ENCODE data around the gene IFNA8.

The IFNA8 gene

GRCh38 chr9:21452681-21453080, 43.8 kb downstream of the IFNA8 start:
- no peak overlapping the region for H3K4me2 ChIP-seq (ENCODE audit: low read depth, low read length, poor library complexity, severe bottlenecking)
- H3K79me2 ChIP-seq (ENCODE audit: insufficient read depth, low read length) = no peaks in the 10 kb centered on the region

GRCh38 chr9:21454149-21454548, 45.2 kb downstream of the IFNA8 start:
- H4K20me1 ChIP-seq (ENCODE audit: low read depth, low read length) = no peaks in the 10 kb centered on the region
- H3K79me2 ChIP-seq (ENCODE audit: insufficient read depth, low read length) = no peaks in the 10 kb centered on the region
- no peaks in the 10 kb centered on the region for H3K9me2 ChIP-seq (replicated peaks; ENCODE audit: insufficient read depth, low read length)
- no peak overlapping the region for H2AFZ ChIP-seq (ENCODE audit: low read depth, low read length, severe bottlenecking)
- H3K9me3 ChIP-seq (ENCODE audit: insufficient read depth, low read length) = no peaks in the 10 kb centered on the region
- no peak overlapping the region for H3K4me2 ChIP-seq (ENCODE audit: low read depth, low read length, poor library complexity, severe bottlenecking)
- H3K27ac ChIP-seq (ENCODE audit: low read depth, low read length) = no peak overlapping the region
- no peaks in the 10 kb centered on the region for H3K36me3 ChIP-seq (ENCODE audit: low read length)
- no peak overlapping the region for H3K4me3 ChIP-seq (ENCODE audit: insufficient read depth, low read length, poor library complexity, severe bottlenecking)
- no peaks in the 10 kb centered on the region for H3F3A ChIP-seq (ENCODE audit: insufficient read depth)
- no peak overlapping the region for H3K9ac ChIP-seq (ENCODE audit: low read length)
- H3K27me3 ChIP-seq (ENCODE audit: low read length) = no peaks in the 10 kb centered on the region
- no peak for TF ChIP-seq CTCF (IDR thresholded peaks at IDR 0.05; ENCODE audit: insufficient read depth, low read length, poor library complexity, severe bottlenecking)

More at GRCh38 chr9:21452681-21453080, 43.8 kb downstream of the IFNA8 start:
- Histone ChIP-seq H3K27ac (ENCODE audit: low read depth, low read length) (no peak overlapping the region), H3K9me2 (replicated peaks; ENCODE audit: insufficient read depth, low read length) (no peaks in the 10 kb centered on the region), H3K9ac (ENCODE audit: low read length) (no peak overlapping the region), H3K4me3 (ENCODE audit: insufficient read depth, low read length, poor library complexity, severe bottlenecking) (no peak overlapping the region), H4K20me1 (ENCODE audit: low read depth, low read length) (no peaks in the 10 kb centered on the region), H3F3A (ENCODE audit: insufficient read depth) (no peaks in the 10 kb centered on the region), H3K9me3 (ENCODE audit: insufficient read depth, low read length) (no peaks in the 10 kb centered on the region), H3K36me3 (ENCODE audit: low read length) (no peaks in the 10 kb centered on the region), H2AFZ (ENCODE audit: low read depth, low read length, severe bottlenecking) (no peak overlapping the region), H3K27me3 (ENCODE audit: low read length) (no peaks in the 10 kb centered on the region)
- no peak for TF ChIP-seq EZH2phosphoT487 (conservative IDR thresholded peaks at IDR 0.05; ENCODE audit: low read length)
- TF ChIP-seq CTCF (IDR thresholded peaks at IDR 0.05; ENCODE audit: insufficient read depth, low read length, poor library complexity, severe bottlenecking) = no peak

GRCh38 chr9:21455320-21455719, 46.4 kb downstream of the IFNA8 start:
- H3K27ac ChIP-seq (ENCODE audit: low read depth, low read length) = no peak overlapping the region
- H3K36me3 ChIP-seq (ENCODE audit: low read length) = no peaks in the 10 kb centered on the region
- no peaks in the 10 kb centered on the region for H4K20me1 ChIP-seq (ENCODE audit: low read depth, low read length)
- no peak overlapping the region for H3K4me3 ChIP-seq (ENCODE audit: insufficient read depth, low read length, poor library complexity, severe bottlenecking)
- H3K9me2 ChIP-seq (replicated peaks; ENCODE audit: insufficient read depth, low read length) = no peaks in the 10 kb centered on the region
- no peak overlapping the region for H3K9ac ChIP-seq (ENCODE audit: low read length)
- H3K27me3 ChIP-seq (ENCODE audit: low read length) = no peaks in the 10 kb centered on the region
- H3K9me3 ChIP-seq (ENCODE audit: insufficient read depth, low read length) = no peaks in the 10 kb centered on the region
- no peaks in the 10 kb centered on the region for H3F3A ChIP-seq (ENCODE audit: insufficient read depth)
- H2AFZ ChIP-seq (ENCODE audit: low read depth, low read length, severe bottlenecking) = no peak overlapping the region
- H3K4me2 ChIP-seq (ENCODE audit: low read depth, low read length, poor library complexity, severe bottlenecking) = no peak overlapping the region
- H3K79me2 ChIP-seq (ENCODE audit: insufficient read depth, low read length) = no peaks in the 10 kb centered on the region
- no peak for TF ChIP-seq EZH2phosphoT487 (conservative IDR thresholded peaks at IDR 0.05; ENCODE audit: low read length)
- peak; percentile 50 for TF ChIP-seq CTCF (IDR thresholded peaks at IDR 0.05; ENCODE audit: insufficient read depth, low read length, poor library complexity, severe bottlenecking)

Data from SU-DHL-6 (cell line).